Measurements from ENCODE around the gene MOCS1.

DNA sequence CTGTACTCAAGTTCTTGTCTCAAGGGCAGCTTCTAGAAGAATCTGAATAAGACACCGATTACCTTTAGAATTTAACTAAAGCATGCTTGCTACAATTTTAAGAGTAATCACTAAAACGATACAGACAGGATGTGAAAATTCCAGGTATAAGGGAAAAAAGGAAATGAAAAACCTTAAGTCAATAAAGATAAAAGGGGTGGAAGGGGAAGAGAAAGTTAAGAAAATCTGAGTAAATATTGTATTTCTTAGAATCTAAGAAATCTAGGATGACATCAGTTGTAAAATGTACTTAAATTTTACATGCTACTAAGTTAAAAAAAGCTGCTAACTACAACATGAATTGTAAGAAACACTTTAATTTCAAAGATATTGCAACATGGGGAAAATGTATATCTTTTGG is 30.3 kb upstream of the MOCS1 start:
- TF ChIP-seq, protein P1, sequence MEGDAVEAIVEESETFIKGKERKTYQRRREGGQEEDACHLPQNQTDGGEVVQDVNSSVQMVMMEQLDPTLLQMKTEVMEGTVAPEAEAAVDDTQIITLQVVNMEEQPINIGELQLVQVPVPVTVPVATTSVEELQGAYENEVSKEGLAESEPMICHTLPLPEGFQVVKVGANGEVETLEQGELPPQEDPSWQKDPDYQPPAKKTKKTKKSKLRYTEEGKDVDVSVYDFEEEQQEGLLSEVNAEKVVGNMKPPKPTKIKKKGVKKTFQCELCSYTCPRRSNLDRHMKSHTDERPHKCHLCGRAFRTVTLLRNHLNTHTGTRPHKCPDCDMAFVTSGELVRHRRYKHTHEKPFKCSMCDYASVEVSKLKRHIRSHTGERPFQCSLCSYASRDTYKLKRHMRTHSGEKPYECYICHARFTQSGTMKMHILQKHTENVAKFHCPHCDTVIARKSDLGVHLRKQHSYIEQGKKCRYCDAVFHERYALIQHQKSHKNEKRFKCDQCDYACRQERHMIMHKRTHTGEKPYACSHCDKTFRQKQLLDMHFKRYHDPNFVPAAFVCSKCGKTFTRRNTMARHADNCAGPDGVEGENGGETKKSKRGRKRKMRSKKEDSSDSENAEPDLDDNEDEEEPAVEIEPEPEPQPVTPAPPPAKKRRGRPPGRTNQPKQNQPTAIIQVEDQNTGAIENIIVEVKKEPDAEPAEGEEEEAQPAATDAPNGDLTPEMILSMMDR (conservative IDR thresholded peaks at IDR 0.05): no peak
- no peak for TF ChIP-seq EZH2 (IDR thresholded peaks at IDR 0.05; ENCODE audit: low read depth)
